Thyroid gland (tissue), 4 donors: Measurements from ENCODE around the gene PDZD8. TPM values are rescaled to one million over a fixed set of nuclear protein-coding genes. Genes with fewer than 3 reads are reported as not detected.
"Not testable (repeated sequence)": the region's sequence is repeated elsewhere in the genome, so short reads cannot be mapped to it uniquely, and the experiment has no call there.

ENCODE experiments used
- DNase-seq, 2 donors: peaks; one replicate each; pipeline ENCODE4 v3.0.0-alpha.2; 2019
- H3K27ac ChIP-seq, 3 donors: fragments of 200-600 bp; sonication (generic); 1 replicate in 2 of 3; 2 replicates in 1 of 3; pipeline ENCODE4 v1.5.1; 2016 to 2019; ENCODE audit warnings: mild to moderate bottlenecking in 1 of 3, moderate library complexity in 1 of 3
- H3K27me3 ChIP-seq: fragments of 200-600 bp; sonication (generic); one replicate; pipeline ENCODE4 v1.5.1; 2019
- H3K36me3 ChIP-seq, 2 donors: fragments of 200-600 bp; sonication (generic); one replicate each; pipeline ENCODE4 v1.5.1; 2016 to 2019
- H3K4me1 ChIP-seq, 2 donors: fragments of 200-600 bp; sonication (generic); one replicate each; pipeline ENCODE4 v1.5.1; 2017 to 2019
- H3K4me3 ChIP-seq, 3 donors: fragments of 200-600 bp; sonication (generic); replicated peaks in 1 of 3; 1 replicate in 2 of 3; 2 replicates in 1 of 3; pipeline ENCODE4 v1.5.1; 2016; ENCODE audit warnings: mild to moderate bottlenecking in 1 of 3
- H3K9me3 ChIP-seq: fragments of 200-600 bp; sonication (generic); one replicate; pipeline ENCODE4 v1.5.1; 2017
- CTCF ChIP-seq, 6 experiments: fragments of 200-600 bp in 3 of 6; fragments of 450-650 bp in 3 of 6; sonication (generic) in 3 of 6; IDR thresholded peaks; one replicate each; pipeline ENCODE4 v1.5.1; 2016 to 2019; ENCODE audit warnings: antibody characterized with exemption in 6 of 6, mild to moderate bottlenecking in 2 of 6, inconsistent platforms in 1 of 6, moderate library complexity in 1 of 6
- POLR2A ChIP-seq, 2 donors: fragments of 450-650 bp; IDR thresholded peaks; one replicate each; pipeline ENCODE4 v1.6.1; 2017; ENCODE audit warnings: antibody characterized with exemption in 2 of 2, mild to moderate bottlenecking in 2 of 2, moderate library complexity in 1 of 2
- WGBS, 2 donors: methylation state at CpG; one replicate each; pipeline ENCODE4 v1.1.5; 2017; 5-methylcytosine and 5-hydroxymethylcytosine counted together
- intact Hi-C: fragments of 100-400 bp; cut with DNase I; formaldehyde crosslinking; loops from one replicate; pipeline ENCODE4 v1.15.1; 2023
- total RNA-seq, 4 donors: library from RNA; depleted of rRNA; stranded (reverse); fragments of >200 nt; gene quantifications; one replicate each; pipeline ENCODE4 v1.2.3, GENCODE V29; 2016

The PDZD8 gene
- total RNA-seq, 4 donors from 2014 or later: 31.3 to 49.0 (median 35.1) TPM

- Histone ChIP-seq H3K4me3 (no peak overlapping the region), H3K27me3 (no peaks in the 10 kb centered on the region), H3K36me3 (no peaks in the 10 kb centered on the region), H3K9me3 (no peaks in the 10 kb centered on the region), H3K27ac (no peak overlapping the region), H3K4me1 (no peaks in the 10 kb centered on the region)
- intact Hi-C loops: no loop called here
- TF ChIP-seq POLR2A (IDR thresholded peaks at IDR 0.05): no peak
- no peak for TF ChIP-seq CTCF (IDR thresholded peaks at IDR 0.05)
- DNase-seq: no peak
- 98% methylated on average over 2 of the region's 2 CpGs for WGBS, 2 donors
Measured at GRCh38 chr10:117294735-117295134, 80.5 kb downstream of the PDZD8 start.

- TF ChIP-seq POLR2A (IDR thresholded peaks at IDR 0.05) (no peak), CTCF (IDR thresholded peaks at IDR 0.05) (no peak)
- Histone ChIP-seq H3K4me3 (no peak overlapping the region), H3K36me3 (no peaks in the 10 kb centered on the region), H3K4me1 (no peaks in the 10 kb centered on the region), H3K27ac (no peak overlapping the region), H3K9me3 (no peaks in the 10 kb centered on the region), H3K27me3 (no peaks in the 10 kb centered on the region)
- no peak for DNase-seq
- intact Hi-C loops: no loop called here
- WGBS, 2 donors: 94 to 98% methylated on average over 1 of the region's 1 CpG
Measured at GRCh38 chr10:117294039-117294645, 81.1 kb downstream of the PDZD8 start.

- H3K36me3 ChIP-seq, H3K27ac ChIP-seq, H3K4me1 ChIP-seq, H3K27me3 ChIP-seq, DNase-seq, H3K9me3 ChIP-seq, H3K4me3 ChIP-seq, intact Hi-C loops: not testable (repeated sequence)
- 96 to 99% methylated on average over 10 of the region's 10 CpGs for WGBS, 2 donors
Measured at GRCh38 chr10:117290872-117291271, 84.4 kb downstream of the PDZD8 start.

GRCh38 chr10:117284716-117285494, 90.3 kb downstream of the PDZD8 start:
- Histone ChIP-seq H3K27ac (no peak overlapping the region), H3K27me3 (no peaks in the 10 kb centered on the region), H3K9me3 (no peaks in the 10 kb centered on the region), H3K36me3 (peaks cover 6 to 10% of the 10 kb centered on the region in 2 donors), H3K4me1 (peaks cover 0 to 3% of the 10 kb centered on the region in 2 donors), H3K4me3 (no peak overlapping the region)
- intact Hi-C loops: no loop called here
- 96% methylated on average over 12 of the region's 12 CpGs for WGBS, 2 donors
- no peak for DNase-seq
- TF ChIP-seq POLR2A (IDR thresholded peaks at IDR 0.05) (no peak), CTCF (IDR thresholded peaks at IDR 0.05) (no peak)

GRCh38 chr10:117277675-117278074, 97.6 kb downstream of the PDZD8 start:
- 96 to 97% methylated on average over 2 of the region's 2 CpGs for WGBS, 2 donors
- Histone ChIP-seq H3K4me3 (no peak overlapping the region), H3K27me3 (no peaks in the 10 kb centered on the region), H3K36me3 (no peaks in the 10 kb centered on the region), H3K4me1 (peaks cover 0 to 3% of the 10 kb centered on the region in 2 donors), H3K9me3 (no peaks in the 10 kb centered on the region), H3K27ac (no peak overlapping the region)
- intact Hi-C loops: no loop called here
- no peak for DNase-seq
- TF ChIP-seq CTCF (IDR thresholded peaks at IDR 0.05) (no peak), POLR2A (IDR thresholded peaks at IDR 0.05) (no peak)
